GM12874 (cell line): ENCODE results near the gene COL24A1.

Experiments used
- TF ChIP-seq, protein P1 (sequence below): IDR thresholded peaks from 2 replicates; pipeline ENCODE4 v1.5.1; 2011; ENCODE audit warnings: low read depth, mild to moderate bottlenecking, control low read depth, low read length, moderate library complexity; ENCODE audit not compliant: insufficient read depth

Gene COL24A1

DNA sequence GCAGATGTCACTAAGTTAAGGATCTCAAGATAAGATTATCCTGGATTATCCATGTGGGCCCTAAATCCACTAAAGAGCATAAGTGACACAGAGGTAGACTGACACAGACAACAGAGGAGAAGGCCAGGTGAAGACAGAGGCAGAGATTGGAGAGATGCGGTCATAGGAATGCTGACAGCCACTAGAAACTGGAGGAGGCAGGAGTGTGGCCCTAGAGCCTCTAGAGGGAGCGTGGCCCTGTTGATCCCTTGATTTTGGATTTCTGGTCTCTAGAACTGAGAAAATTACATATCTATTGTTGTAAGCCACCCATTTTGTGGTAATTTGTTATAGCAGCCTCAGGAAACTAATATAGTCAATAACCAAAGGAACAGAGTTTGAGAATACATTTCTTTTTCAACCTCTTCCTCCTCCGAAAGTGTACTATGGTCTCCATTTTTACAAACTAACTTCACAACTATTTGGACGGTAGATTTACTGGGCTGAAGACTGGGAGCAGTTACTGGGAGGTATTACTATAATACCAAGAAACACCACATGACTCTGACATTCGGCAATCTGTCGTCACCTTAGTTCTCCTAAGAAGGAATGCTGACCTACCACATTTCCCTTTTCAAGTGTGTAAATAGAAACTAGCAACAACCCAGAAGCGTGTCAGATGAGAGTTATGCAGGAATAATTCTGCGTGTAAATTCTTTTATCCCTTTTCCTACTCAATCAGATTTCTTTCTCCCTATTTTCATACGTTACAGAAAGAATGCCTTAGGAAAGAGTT lies 332.3 kb downstream of the COL24A1 start:
- TF ChIP-seq, protein P1, sequence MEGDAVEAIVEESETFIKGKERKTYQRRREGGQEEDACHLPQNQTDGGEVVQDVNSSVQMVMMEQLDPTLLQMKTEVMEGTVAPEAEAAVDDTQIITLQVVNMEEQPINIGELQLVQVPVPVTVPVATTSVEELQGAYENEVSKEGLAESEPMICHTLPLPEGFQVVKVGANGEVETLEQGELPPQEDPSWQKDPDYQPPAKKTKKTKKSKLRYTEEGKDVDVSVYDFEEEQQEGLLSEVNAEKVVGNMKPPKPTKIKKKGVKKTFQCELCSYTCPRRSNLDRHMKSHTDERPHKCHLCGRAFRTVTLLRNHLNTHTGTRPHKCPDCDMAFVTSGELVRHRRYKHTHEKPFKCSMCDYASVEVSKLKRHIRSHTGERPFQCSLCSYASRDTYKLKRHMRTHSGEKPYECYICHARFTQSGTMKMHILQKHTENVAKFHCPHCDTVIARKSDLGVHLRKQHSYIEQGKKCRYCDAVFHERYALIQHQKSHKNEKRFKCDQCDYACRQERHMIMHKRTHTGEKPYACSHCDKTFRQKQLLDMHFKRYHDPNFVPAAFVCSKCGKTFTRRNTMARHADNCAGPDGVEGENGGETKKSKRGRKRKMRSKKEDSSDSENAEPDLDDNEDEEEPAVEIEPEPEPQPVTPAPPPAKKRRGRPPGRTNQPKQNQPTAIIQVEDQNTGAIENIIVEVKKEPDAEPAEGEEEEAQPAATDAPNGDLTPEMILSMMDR = no peak

DNA sequence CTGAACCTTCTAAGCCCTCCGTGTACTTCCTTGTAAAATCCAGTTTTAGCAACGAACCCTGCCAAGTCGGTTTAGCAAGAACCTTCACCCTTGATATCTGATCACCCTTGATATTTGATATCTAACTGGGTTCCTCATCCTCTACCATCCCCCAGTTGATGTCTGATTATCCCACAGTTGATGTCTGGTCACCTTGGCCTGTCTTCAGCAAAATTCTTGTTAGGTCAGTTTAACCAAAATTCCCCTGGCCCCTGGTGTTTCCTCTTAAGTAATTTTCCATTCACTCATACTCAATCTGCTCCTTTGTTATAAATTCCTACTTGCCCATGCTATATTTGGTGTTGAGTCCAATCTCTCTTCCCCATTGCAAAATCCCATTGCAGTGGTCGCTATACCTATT lies 333.9 kb downstream of the COL24A1 start:
- TF ChIP-seq, protein P1 = no peak

DNA sequence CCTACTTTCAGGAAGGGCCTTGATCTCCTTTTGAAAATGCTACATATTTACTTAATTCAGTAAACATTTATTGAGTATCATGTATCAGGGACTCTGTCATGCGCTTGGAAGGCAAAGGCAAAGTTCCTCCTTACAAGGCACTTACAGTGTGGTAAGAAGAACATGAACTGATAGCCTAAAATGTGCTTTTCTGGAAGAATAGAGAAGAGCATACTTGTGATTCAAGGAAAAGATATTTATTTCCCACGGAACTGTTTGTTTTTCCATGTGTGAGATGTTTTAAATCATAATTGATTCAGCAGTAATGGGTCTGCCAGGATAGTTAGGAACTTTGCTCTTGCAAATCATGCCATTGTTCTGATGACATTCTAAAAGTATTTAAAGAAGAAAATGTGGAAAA lies 338.2 kb downstream of the COL24A1 start:
- TF ChIP-seq, protein P1 = no peak

DNA sequence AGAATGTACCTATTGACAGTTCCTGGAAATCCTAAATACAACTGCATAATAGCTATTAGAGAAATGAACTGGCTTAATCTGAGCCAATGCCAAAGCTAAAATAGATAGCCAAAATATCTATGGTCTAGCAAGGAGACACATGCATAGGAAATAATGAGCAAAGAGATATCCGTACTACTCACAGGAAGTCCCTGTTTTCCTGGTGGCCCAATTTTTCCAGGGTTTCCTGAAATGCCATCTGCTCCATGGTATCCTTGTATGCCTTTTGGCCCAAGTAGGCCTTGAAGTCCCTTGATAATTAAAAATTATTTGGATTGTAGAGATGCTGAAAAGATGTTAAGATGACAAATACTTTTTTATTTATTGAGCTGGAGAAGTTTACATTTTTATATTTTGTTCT lies 340.0 kb downstream of the COL24A1 start:
- TF ChIP-seq, protein P1 = no peak

DNA sequence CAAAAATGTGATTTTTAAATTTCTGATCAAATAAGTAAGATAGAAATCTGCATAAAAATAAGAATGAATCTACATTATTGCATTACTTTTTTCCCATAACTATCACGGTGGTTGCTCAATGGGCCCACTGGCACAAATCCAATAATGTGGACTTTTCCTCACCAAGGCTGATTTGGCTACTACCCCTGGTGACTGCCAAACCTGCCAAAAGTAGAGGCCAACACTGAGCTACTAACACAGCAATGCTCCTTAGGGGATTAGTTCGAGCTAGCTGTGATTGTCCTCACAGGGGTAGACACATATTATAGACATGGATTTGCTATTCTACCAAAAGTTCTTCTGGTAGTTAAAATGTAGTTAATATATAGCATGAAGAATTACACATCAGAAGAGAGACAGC lies 340.7 kb downstream of the COL24A1 start:
- TF ChIP-seq, protein P1 = no peak

DNA sequence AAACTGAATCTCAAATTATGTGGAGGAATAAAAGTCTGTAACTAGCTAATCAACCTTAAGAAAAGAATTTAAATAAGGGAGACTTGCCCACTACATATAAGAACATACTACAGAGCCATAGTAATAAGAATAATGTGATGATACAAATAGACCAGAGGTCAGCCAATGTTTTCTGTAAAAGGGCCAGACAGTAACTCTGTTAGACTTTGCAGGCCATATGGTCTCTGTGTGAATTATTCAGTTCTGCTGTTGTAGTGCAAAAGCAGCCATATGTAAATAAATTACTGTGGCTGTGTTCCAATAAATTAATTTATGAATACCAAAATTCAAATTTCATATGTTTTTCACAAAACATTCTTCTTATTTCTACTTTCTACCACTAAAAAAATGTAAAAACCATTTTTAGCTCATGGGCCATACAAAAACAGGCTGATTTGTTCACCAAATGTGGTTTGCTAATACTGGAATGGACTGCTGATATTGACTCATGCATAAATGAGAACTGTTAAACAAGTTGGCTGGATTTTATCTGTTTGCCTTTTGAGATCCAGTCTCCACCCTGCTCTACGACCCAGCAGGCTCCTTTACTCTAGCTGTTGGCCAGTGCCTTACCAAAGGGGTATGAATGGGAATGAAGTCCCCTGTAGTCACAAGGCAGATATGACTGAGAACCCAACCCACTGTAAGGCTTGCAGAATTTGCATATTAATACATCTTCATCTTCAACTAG lies 350.2 kb downstream of the COL24A1 start:
- TF ChIP-seq, protein P1 = no peak

DNA sequence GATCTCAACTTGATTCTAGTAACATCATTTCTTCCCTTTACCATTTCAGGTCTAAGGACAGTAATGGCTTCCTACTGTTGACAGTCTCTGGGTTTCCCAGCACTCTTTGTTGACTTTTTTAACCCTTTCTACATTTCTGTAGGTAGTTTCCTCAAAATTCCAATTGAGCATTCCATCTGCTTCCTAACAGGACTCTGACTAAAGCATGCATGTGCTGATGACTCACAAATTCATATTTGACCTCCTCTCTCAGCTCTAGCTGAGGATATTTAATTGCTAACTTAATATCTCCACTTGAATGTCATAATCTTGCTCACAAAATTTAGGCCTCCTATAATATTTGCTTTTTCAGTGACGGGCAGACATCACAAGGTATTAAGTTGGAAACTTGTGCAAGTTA lies 355.1 kb downstream of the COL24A1 start:
- TF ChIP-seq, protein P1 = no peak
